NCI-H510A treated with DMSO at 0.1 percent for 48 hours (cell line): ENCODE data around the gene CEP41.
"Not testable (repeated sequence)": the region's sequence is repeated elsewhere in the genome, so short reads cannot be mapped to it uniquely, and the experiment has no call there.

Source experiments
- DNase-seq: peaks from one replicate; lab custom pipeline; 2025; lab: John Stamatoyannopoulos, UW

CEP41 gene

GRCh38 chr7:130461272-130461671 lies 20.5 kb upstream of the CEP41 start:
- no peak for DNase-seq

GRCh38 chr7:130458257-130458656 lies 17.4 kb upstream of the CEP41 start:
- DNase-seq, result no peak

- no peak for DNase-seq
Observed at GRCh38 chr7:130454959-130455358, 14.1 kb upstream of the CEP41 start.

GRCh38 chr7:130452951-130453350 lies 12.1 kb upstream of the CEP41 start:
- DNase-seq, result no peak

- not testable (repeated sequence) for DNase-seq
Observed at GRCh38 chr7:130451344-130451743, 10.5 kb upstream of the CEP41 start.

GRCh38 chr7:130446259-130446658 lies 5.4 kb upstream of the CEP41 start:
- DNase-seq, result no peak

- DNase-seq, result no peak
Observed at GRCh38 chr7:130444751-130445407, 4.1 kb upstream of the CEP41 start.

GRCh38 chr7:130444234-130444633 lies 3.4 kb upstream of the CEP41 start:
- DNase-seq, result no peak

- no peak for DNase-seq
Observed at GRCh38 chr7:130442601-130443000, 1.8 kb upstream of the CEP41 start.

GRCh38 chr7:130441408-130441869 lies 623 bp upstream of the CEP41 start:
- DNase-seq, result peak; percentile 77

- DNase-seq, result no peak
Observed at GRCh38 chr7:130436253-130436652, 4.6 kb downstream of the CEP41 start.

- no peak for DNase-seq
Observed at GRCh38 chr7:130435311-130435854, 5.4 kb downstream of the CEP41 start.

GRCh38 chr7:130433301-130433700 lies 7.5 kb downstream of the CEP41 start:
- no peak for DNase-seq

GRCh38 chr7:130432886-130433285 lies 7.9 kb downstream of the CEP41 start:
- no peak for DNase-seq

- DNase-seq, result no peak
Observed at GRCh38 chr7:130430841-130431666, 9.8 kb downstream of the CEP41 start.

GRCh38 chr7:130430115-130430514 lies 10.7 kb downstream of the CEP41 start:
- no peak for DNase-seq

- DNase-seq, result no peak
Observed at GRCh38 chr7:130429019-130429418, 11.8 kb downstream of the CEP41 start.

- DNase-seq, result no peak
Observed at GRCh38 chr7:130426564-130426963, 14.3 kb downstream of the CEP41 start.

- DNase-seq, result no peak
Observed at GRCh38 chr7:130425796-130426195, 15.0 kb downstream of the CEP41 start.

- no peak for DNase-seq
Observed at GRCh38 chr7:130423501-130424037, 17.2 kb downstream of the CEP41 start.

- peak; percentile 20 for DNase-seq
Observed at GRCh38 chr7:130421684-130422083, 19.1 kb downstream of the CEP41 start.

GRCh38 chr7:130420943-130421578 lies 19.8 kb downstream of the CEP41 start:
- DNase-seq, result no peak
